GM21381 (cell line): ENCODE measurements around the gene PPM1E.

Source experiments
- ATAC-seq: cut with Tn5 transposase; IDR thresholded peaks from one replicate; pipeline ENCODE4 v1.9.1; 2021; ENCODE audit warnings: mild to moderate bottlenecking, moderate library complexity; ENCODE audit not compliant: unreplicated experiment

PPM1E gene

DNA sequence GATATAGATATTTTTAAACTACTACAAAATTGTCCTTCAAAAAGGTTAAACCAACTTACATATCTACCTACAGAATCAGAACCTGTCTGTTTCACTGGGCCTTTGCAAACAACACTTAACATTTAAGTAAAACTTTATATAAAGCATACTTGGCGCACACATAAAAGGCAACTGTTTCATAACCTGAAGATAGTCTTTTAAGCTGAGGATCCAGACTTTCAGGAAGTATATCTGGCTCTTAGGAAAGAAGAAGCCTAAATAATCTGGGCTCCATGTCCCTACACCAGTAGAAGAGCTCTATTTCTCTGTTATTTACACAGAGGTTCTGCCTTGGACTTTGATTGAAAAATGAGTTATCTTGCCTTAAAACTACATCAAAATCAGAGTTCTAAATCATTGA, 275.2 kb downstream of the PPM1E start:
- ATAC-seq, result no peak
